AG04450 (cell line): ENCODE data around the gene STK32C. TPM values are rescaled to one million over a fixed set of nuclear protein-coding genes. Genes with fewer than 3 reads are reported as not detected.

ENCODE experiments used
- CTCF ChIA-PET: fragments of 300-600, 350-600 bp; formaldehyde crosslinking; extraction: SDS; loops from one replicate; lab custom pipeline; 2022; ENCODE audit warnings: antibody characterized with exemption, inconsistent platforms; lab: Charles Lee
- POLR2A ChIA-PET: fragments of 350-600 bp; formaldehyde crosslinking; extraction: SDS; loops from one replicate; lab custom pipeline; 2021; ENCODE audit warnings: antibody characterized with exemption, inconsistent platforms; lab: Yijun Ruan, JAX
- DNase-seq: peaks from one replicate; pipeline ENCODE4 v3.0.0-alpha.2; 2011; ENCODE audit warnings: low read depth, low spot score
- H3K27ac ChIP-seq: one replicate; pipeline ENCODE4 v1.5.1; 2012; ENCODE audit warnings: low read depth, low read length, control low read depth
- H3K27me3 ChIP-seq: one replicate; pipeline ENCODE4 v1.6.0; 2012; ENCODE audit warnings: low read length; ENCODE audit not compliant: control insufficient read depth, insufficient read depth
- H3K4me3 ChIP-seq: 2 replicates; pipeline ENCODE4 v1.5.1; 2011; ENCODE audit warnings: mild to moderate bottlenecking, low read depth, low read length, control low read depth
- H3K9me3 ChIP-seq: 2 replicates; pipeline ENCODE4 v1.5.1; 2012; ENCODE audit warnings: low read length; ENCODE audit not compliant: control insufficient read depth, insufficient read depth
- polyA plus RNA-seq: library from polyadenylated mRNA; depleted of rRNA; stranded (reverse); fragments of >200 nt; gene quantifications from 2 replicates; pipeline ENCODE4 v1.2.3, GENCODE V29; 2011
- TF ChIP-seq, protein P1 (sequence below): IDR thresholded peaks from 2 replicates; pipeline ENCODE4 v1.5.1; 2011; ENCODE audit warnings: low read depth, low read length, control low read depth, inconsistent platforms

STK32C gene
- polyA plus RNA-seq, 1 experiment: 5.3 TPM

DNA sequence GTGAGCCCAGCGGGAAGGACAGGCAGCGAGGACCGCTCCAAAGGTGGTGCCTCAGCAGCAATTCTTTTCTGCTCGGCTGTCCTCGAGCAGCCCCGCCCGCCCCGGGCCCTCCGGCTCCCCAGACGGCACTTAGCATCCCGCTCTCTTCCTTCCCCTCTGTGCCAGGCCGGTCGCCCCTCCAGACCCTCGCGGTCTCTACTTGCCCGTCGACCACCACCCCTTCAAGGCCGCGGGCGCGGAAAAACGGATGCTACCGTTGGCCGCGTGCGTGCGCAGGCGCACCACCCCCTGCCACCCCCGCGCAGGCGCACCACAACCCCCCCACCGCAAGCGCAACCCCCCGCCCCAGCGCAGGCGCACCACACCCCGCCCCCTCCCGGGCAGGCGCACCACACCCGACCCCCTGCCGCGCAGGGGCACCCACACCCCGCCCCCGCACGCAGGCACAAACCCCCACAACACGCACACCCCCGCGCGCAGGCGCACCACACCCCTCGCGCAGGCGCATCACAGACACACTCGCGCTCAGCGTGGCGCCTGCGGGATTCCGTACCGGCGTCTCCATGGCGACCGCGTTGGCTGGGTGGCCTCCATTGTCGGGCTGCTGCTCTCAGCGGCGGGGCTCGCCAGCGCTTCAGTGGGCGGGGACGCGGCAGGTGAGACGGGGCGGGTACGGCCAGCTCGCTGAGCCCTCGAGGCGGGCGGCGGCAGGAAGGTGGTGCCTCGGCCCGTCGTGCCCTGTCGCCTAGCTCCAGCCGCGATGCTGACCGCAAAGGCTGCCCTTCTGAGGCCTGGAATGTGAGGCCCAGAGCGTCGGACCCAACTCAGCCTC is 24.1 kb upstream of the STK32C start, which contains the start of gene LRRC27:
Gene LRRC27 (plus strand): TSS at position 593 of the 832 bp plus-strand sequence. CDS start 1,332 bp downstream, outside the sequence.
- CTCF ChIA-PET: interaction anchor here (0.7 kb wide), 1 partner anchor 317 kb away, joined by 5 read pairs; no protein-coding TSS in a partner anchor
- POLR2A ChIA-PET: no interaction called here
- H3K9me3 ChIP-seq: no peaks in the 10 kb centered on the region; the same call in 1 of the 2 replicates
- H3K27me3 ChIP-seq: no peaks in the 10 kb centered on the region
- TF ChIP-seq, protein P1, sequence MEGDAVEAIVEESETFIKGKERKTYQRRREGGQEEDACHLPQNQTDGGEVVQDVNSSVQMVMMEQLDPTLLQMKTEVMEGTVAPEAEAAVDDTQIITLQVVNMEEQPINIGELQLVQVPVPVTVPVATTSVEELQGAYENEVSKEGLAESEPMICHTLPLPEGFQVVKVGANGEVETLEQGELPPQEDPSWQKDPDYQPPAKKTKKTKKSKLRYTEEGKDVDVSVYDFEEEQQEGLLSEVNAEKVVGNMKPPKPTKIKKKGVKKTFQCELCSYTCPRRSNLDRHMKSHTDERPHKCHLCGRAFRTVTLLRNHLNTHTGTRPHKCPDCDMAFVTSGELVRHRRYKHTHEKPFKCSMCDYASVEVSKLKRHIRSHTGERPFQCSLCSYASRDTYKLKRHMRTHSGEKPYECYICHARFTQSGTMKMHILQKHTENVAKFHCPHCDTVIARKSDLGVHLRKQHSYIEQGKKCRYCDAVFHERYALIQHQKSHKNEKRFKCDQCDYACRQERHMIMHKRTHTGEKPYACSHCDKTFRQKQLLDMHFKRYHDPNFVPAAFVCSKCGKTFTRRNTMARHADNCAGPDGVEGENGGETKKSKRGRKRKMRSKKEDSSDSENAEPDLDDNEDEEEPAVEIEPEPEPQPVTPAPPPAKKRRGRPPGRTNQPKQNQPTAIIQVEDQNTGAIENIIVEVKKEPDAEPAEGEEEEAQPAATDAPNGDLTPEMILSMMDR: no peak
- H3K27ac ChIP-seq: peak within 1 kb of the TSS; percentile 65
- peak; percentile 93 for DNase-seq
- H3K4me3 ChIP-seq: peak within 1 kb of the TSS; percentile 93

DNA sequence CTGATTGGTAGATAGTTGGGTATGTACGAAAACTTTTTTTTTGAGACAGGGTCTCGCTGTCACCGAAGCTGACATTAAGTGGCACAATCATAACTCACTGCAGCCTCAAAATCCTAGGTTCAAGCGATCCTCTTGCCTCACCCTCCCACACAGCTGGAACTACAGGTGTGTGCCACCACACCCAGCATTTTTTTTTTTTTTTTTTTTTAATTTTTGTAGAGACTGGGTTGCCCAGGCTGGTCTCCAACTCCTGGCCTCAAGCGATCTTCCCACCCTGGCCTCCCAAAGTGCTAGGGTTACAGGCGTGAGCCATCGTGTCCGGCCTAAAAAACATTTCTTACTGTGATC is 22.7 kb upstream of the STK32C start:
- H3K27me3 ChIP-seq: no peaks in the 10 kb centered on the region
- H3K9me3 ChIP-seq: peaks cover 5% of the 10 kb centered on the region; the same call in 1 of the 2 replicates
- no peak overlapping the region for H3K27ac ChIP-seq
- ChIA-PET POLR2A (no interaction called here), CTCF (no interaction called here)
- H3K4me3 ChIP-seq: peak overlapping the region; percentile 93
- TF ChIP-seq, protein P1: no peak
- DNase-seq: no peak

DNA sequence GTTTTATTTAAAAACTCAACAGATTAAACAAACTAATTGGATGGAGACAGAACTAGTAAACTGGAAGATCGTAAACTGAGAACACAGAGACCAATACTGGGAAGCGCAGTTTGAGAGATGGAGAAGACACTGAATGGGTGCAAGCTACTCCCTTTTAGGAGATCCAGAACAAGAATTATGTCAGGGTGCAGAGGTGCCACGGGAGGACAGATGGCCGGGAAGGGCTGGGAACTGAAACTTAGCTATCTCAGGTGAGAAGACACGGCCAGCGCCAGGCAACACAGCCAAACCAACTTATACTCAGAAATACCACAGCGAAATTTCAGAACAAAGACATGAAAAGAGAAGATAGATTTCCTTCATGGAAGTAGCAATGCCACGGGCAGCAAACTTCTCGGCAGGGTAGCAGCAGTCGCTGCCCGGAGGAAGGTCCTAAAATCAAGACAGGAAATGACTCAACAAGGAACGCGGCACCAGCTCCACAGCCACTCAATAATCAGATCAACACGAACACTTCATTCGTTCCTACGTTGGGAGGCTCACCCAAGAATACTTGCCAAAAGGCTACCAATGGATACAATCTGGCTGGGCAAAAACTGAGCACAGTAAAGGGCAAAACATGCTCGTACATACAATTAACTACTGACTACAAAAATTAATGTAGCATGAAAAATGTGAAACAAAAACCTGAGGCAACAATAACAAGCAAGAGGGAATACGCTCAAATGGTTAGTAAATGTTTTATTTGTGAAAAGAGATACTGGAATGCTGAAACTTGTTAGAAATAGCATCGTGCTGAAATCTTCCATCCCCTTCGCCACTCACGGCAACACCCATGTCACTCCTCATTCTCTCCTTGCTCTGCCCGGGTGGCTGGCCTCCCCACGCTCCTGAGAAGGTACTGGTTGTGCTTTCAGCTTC is 22.1 kb upstream of the STK32C start:
- Histone ChIP-seq H3K9me3 (peaks cover 8% of the 10 kb centered on the region; the same call in 1 of the 2 replicates), H3K27me3 (no peaks in the 10 kb centered on the region), H3K27ac (no peak overlapping the region), H3K4me3 (peak overlapping the region; percentile 93)
- TF ChIP-seq, protein P1: no peak
- POLR2A ChIA-PET: no interaction called here
- CTCF ChIA-PET: no interaction called here
- no peak for DNase-seq

DNA sequence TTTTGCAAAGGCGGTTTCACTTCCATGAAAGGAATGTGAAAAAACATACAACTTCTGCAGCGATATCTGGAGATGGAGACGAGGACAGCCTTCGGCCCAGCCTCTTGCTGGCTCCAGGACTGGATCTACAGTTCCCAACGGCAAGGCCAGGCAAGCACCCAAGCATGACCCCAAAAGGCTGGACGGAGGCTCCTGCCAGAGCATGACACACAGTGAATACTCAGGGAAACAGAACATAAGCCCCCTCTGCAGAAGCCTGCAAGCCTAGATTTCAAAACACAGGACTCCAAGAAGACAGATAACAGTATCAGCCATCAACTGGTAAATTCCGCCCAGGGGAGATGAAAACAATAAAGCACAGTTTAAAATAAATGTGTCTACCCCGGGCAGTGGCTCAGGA is 21.0 kb upstream of the STK32C start:
- peaks cover 8% of the 10 kb centered on the region; the same call in 1 of the 2 replicates for H3K9me3 ChIP-seq
- DNase-seq: no peak
- no peak overlapping the region for H3K27ac ChIP-seq
- no peaks in the 10 kb centered on the region for H3K27me3 ChIP-seq
- TF ChIP-seq, protein P1: no peak
- ChIA-PET POLR2A (no interaction called here), CTCF (no interaction called here)
- H3K4me3 ChIP-seq: no peak overlapping the region
